Right renal cortex interstitium (tissue), 3 donors: ENCODE data around the gene SLC27A6. TPM values are rescaled to one million over a fixed set of nuclear protein-coding genes. Genes with fewer than 3 reads are reported as not detected.

Experiments
- DNase-seq, 3 donors: peaks; one replicate each; pipeline ENCODE4 v3.0.0-alpha.2; 2013; ENCODE audit warnings: low read depth in 3 of 3, low spot score in 2 of 3
- polyA plus RNA-seq, 3 donors: library from polyadenylated mRNA; unstranded; fragments of 120-200 nt; gene quantifications; one replicate each; pipeline ENCODE4 v1.2.1, GENCODE V29; 2013; ENCODE audit not compliant: insufficient read length in 3 of 3

SLC27A6 gene
- polyA plus RNA-seq, 3 donors = 1.00 to 2.0 (median 1.5) TPM

DNA sequence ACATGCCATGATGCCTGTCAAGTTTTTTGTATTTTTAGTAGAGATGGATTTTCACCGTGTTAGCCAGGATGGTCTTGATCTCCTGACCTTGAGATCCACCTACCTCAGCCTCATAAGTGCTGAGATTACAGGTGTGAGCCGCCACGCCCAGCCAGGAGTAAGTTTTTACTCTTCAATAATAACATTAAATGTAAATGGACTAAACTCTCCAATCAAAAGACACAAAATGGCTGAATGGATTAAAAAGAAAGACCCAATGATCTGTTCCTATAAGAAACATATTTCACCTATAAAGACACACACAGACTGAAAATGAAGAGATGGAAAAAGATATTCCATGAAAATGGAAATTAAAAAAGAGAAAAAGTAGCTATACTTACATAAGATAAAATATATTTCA lies 92.0 kb downstream of the SLC27A6 start:
- no peak for DNase-seq

DNA sequence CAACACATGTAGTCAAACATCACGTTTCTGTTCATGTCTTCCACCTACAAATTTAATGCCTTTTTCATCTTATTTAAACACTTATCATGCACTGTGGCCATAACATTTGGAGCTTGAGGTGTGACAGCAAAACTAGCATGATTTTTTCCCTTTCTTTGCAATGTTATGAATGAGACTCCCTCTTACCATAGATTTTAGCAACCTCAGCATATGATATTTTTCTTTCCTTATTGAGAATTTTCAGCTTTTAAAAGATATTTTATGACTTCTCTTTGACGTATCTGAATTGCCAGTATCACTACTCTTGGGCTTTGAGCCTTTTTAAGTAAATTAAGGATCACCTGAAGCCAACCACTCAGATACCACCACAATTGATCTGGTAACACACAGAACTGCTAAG lies 96.6 kb downstream of the SLC27A6 start:
- DNase-seq = no peak

DNA sequence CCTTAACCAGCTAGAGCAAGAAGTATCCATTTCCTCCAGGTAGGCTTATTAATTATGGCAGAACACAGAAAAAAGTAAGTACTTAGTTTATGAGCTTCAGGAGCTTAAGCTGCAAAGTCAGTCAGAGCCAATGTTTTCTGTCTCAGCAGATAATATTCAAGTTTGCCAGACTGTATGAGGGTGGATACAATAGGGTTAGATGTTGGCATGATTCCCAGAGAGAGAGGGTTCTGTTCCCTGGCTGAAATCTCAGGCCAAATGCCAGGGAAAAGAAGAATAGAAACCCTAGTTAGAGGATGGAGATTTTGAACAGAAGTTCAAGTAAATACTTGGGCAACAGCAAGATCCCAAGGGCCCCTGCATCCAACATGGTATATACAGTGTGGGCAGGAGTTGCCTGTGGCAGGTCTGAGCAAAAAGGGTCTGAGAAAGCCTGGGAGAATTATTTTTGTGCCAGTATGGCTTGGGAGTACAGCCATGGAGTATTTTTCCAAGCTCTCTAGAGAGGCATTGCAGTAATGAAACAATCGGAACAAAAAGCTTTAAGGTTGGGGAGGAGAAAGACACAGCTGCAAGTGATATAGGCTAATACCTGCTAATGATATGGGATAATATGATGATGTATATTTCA lies 98.3 kb downstream of the SLC27A6 start:
- no peak for DNase-seq

DNA sequence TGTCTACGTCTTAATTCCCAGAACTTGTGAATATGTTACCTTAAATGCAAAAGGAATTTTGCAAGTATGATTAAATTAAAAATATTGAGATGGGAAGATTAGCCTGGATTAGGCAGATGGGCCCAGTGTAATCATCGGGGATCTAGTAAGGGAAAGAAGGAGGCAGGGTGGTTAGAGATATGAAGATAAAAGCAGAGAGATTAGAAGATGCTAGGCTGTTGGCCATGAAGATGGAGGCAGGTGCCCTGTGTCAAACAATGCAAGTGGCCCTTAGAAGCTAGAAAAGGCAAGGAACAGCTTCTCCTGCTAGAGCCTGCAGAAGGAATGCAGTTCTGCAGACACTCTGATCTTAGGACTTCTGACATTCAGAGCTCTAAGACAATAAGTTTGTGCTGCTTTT lies 100.4 kb downstream of the SLC27A6 start:
- no peak for DNase-seq

DNA sequence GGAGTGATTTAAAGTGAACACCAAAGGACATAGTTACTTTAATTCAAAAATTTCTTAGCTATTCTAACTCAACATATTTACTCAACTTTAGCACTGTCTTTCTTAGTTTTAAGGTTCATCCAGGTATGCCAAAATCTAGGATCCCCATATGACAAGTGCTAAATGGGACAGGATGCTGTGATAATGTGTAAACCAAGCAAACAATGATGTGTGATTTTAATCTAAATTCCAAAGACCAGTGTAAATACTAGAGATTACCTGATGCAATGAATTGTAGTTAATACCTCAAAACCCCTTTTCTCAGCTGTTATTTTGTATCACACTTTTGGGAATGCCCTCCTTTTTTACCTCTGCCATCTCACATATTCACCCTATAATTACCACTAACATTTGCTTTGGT lies 102.5 kb downstream of the SLC27A6 start:
- DNase-seq = no peak

GRCh38 chr5:129069292-129069691 lies 104.0 kb downstream of the SLC27A6 start:
- no peak for DNase-seq

- DNase-seq = no peak
These were observed 107.8 kb downstream of the SLC27A6 start for GRCh38 chr5:129073111-129073510.

DNA sequence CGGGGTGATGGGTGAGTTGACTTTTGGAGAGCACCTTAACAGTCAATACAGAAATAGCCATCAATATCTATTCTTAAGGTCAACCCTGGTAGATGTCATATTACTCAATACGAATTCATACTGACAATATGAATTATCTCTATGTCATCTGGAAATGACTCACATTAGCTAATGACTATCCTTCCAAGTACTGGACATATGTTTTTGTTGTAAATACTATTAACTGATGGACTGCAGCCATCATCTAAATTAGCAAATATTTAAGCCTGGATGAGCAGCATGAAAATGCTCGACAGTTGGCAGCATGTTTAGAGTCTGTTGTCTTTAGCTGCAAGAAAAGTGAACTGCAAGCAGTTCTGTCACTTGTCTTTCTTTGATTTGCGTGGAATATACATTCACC lies 109.6 kb downstream of the SLC27A6 start:
- no peak for DNase-seq

DNA sequence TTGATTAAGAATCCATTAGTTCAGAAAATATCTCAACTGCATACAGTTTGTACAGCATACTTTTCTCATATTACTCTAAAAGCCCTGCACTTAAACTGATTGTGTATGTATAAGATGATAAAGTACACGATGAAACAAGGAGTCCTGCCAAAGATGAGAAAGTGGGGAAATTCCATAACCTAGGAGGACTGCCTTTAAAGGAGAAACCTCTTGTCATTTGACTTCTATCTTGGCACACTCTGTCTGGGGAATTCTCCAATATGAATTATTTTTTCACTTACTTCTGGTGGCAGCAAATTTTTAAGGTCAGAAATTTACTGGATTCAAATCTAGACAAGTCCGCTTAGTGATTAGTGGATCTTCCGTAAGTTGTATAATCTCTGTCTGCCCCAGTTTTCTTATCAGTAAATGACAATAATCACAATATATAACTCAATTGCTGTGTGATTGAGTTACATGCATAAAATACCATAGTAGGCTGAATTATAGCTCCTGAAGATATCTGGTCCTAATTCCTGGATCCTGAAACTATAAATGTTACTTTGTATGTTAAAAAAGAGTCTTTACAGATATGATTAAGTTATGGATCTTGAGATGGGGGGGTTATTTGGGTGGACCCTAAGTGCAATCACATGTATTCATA lies 112.3 kb downstream of the SLC27A6 start:
- no peak for DNase-seq

- no peak for DNase-seq
These were observed 113.0 kb downstream of the SLC27A6 start for GRCh38 chr5:129078247-129078646.

GRCh38 chr5:129078660-129079059 lies 113.4 kb downstream of the SLC27A6 start:
- DNase-seq = no peak

GRCh38 chr5:129079496-129079895 lies 114.2 kb downstream of the SLC27A6 start:
- no peak for DNase-seq

- DNase-seq = no peak
These were observed 115.5 kb downstream of the SLC27A6 start for GRCh38 chr5:129080766-129081165.

- no peak for DNase-seq
These were observed 117.2 kb downstream of the SLC27A6 start for GRCh38 chr5:129082225-129083136.

Other genes with a start within 250 kb of the SLC27A6 start
- gene ISOC1, start 129.3 kb downstream of the SLC27A6 start, polyA plus RNA-seq = 10 to 100 TPM; 42.3 to 48.0 (median 42.7) TPM